GM19025 (cell line): Measurements from ENCODE around the gene DNAJC30.

Source experiments
- ATAC-seq: cut with Tn5 transposase; IDR thresholded peaks from one replicate; pipeline ENCODE4 v1.9.1; 2021; ENCODE audit warnings: mild to moderate bottlenecking, low read depth, moderate library complexity; ENCODE audit not compliant: unreplicated experiment

The DNAJC30 gene

DNA sequence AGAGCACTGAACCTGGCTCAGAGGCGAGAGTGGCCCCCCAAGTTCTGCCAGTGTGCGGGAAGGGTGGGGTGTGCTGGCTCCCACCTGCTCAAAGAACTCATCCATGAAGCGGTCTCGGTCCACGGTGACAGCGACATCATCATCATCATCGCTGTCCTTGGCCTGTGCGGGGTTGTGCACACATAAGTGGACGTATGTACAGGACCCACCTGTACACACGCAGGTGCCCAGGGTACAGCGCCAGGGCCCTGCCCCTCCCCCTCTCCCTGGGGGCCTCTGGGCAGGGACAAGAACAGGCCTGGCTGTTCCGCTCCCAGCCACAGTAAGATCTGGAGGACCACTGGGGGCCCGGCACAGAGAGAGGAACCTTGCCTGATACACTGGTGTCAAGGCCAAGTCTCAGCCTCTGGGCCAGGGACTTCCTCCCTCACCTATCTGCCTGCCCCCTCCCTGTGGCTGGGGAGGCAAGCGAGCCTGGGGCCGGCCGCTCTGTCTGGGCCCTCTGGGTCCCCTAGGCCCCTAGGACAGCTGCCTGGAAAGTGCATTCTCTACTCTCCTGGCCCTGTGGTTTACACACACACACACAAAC lies 25.8 kb upstream of the DNAJC30 start:
- ATAC-seq, result no peak

- no peak for ATAC-seq
Measured at GRCh38 chr7:73707045-73707631, 23.9 kb upstream of the DNAJC30 start.

DNA sequence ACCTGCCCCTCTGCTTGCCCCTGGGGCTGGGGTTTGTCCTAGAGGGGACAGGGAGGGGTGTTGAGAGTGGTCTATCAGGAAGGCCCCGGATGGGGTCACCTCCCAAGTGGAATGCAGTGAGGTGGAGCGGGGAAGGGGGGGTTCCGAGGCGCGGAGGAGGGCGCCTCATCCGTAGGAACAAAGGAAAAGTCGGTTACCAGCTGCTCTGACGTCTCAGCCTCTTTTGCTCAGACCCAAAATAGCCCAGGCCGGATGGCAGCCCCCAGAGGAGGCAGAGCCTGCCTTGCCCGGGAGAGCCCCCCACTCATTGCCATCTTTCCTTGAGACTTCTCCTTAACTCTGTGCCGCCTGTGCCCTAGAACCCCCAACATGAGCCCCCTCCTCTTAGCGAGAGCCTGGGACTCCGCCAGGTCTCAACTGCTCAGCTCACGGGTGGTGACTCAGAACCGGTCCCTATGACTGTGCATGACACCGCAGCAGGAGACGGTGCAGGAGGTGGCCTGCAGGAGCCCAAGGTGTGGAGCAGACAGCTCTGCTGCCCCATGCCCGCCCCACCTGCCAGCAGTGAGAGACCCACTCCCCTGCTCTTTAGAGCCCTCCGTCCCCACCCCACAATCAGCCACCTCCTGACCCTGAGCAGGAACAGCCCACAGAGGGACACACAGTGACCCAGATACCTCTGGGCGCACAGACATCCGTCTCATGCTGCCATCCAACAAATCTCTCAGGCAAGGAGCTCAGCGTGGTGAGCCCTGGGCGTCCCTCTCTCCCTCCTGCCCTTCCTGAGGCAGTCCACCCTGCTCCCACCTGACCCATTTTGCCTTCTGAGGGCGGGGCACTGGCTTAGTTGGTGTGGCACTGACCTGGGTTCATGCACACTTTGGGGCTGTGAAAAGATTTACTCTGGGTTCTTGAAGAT lies 23.1 kb upstream of the DNAJC30 start:
- no peak for ATAC-seq

- no peak for ATAC-seq
Measured at GRCh38 chr7:73705551-73705920, 22.3 kb upstream of the DNAJC30 start.

DNA sequence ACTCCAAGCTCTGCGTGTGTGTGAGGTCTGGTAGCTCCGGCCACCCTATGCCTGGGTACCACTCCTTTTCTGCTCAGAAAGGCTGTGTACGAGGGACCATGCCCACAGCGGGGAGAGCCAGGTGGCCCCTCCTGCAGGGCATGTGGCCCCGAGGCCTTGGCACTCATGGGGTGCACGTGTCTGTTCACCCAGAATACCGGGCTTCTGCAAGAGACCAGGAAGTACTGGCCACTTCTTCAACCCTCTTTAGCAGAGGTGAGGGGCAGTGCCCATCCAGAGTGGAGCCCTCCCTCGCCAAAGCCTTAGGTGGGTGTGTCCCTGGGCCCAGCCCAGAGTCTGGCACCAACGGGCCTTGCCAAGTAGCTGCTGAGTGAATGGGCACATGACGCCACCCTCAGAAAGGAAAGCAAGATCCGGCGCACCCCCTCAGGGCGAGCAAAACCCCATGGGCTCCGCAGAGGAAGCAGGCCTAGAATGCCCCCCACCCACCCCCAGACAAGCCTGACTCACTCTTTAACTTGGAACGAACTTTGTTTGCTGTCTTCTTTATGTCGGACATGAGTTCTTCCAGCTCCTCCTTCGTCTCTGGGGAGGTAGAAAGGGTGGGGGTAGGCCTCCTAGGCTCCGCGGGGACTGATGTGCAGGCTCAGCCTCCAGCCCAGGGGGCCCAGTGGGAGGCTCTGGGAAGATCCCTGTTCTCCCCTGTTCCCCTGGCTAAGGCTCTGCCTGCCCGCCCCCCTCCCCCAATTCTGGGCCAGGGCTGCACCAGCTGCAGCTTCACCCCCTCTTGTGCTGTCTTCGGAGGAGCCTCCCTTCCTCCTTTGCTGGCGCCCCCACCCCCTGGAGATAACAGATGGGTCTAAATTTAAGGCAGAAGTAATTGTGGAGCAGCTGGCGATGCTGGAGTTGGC lies 21.6 kb upstream of the DNAJC30 start:
- ATAC-seq, result no peak

DNA sequence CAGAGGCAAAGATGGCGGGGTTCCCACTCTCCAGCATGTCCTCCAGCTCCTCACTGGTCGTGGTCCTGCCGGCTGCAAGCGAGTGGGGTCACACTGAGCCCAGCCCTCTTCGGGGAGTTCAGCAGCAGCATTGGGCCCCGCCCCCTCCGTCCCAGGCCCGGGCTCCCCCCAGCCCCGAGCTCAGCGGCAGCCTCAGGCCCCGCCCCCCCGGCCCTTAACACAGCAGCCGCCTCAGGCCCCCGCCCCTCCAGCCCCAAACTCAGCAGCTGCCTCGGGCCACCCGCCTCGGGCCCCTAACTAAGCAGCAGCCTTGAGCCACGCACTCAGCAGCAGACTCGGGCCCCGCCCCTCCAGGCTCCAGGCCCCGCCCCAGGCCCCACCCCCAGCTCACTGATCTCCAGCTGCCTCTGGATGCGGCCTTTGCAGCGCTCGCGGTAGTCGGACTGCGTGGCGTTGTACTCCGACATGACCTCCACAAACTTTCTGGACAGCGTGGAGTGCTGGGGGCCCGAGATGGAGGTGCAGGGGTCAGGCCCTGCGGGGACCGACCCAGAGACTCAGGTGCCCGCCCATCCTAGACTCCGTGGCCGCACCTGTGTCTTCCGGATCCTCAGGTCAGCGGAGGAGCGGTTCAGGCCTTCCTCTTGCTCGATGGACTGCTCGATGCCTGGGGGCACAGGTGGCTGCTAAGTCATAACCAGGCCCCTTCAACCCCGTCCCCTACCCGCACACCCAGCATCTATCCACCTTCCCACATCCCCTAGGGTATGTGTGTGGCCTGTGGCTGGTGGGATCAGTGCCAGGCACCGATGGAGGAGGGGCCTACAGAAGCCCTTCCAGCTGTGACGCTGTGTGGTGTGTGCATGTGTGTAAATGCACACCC lies 20.7 kb upstream of the DNAJC30 start:
- ATAC-seq, result no peak

DNA sequence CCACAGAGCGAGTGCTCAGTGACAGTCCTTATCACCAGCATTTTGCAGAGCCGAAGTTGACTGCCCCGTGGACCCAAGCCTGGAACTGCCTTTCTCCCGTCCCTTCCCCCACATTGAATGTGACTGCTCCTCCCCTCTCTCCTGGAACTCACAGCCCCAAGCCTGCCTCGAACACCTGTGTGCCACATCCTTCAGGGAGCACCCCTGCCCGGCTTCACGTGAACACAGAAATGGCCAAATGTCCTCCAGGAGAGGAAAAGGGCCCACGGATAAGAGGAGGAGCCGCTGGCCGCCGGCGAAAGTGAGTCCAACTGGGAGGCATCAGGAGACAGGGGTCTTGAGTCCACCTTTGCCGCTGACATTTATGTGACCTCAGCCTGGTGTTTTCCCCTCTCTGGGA lies 20.0 kb upstream of the DNAJC30 start:
- ATAC-seq, result no peak

- ATAC-seq, result no peak
Measured at GRCh38 chr7:73702665-73703064, 19.4 kb upstream of the DNAJC30 start.

DNA sequence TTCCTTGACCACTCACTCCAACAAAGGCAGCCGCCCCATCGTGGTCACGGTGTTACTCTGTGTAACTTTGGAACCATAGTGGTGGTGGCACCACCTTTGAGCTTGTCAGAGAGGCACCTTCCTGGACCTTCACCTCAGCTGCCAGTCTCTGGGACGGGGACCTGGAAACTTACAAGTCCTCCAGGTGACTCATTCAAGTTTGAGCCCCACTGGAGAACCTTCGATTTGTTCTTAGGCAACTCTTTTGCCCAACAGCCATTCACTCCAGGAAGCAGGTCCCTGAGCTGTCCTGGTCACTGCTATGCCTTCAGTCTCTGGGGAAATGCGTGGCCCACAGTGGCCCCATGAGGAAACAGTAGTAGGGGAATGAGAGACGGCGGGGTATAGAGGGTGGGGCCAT lies 19.0 kb upstream of the DNAJC30 start:
- no peak for ATAC-seq

GRCh38 chr7:73701357-73701995 lies 18.2 kb upstream of the DNAJC30 start:
- no peak for ATAC-seq

DNA sequence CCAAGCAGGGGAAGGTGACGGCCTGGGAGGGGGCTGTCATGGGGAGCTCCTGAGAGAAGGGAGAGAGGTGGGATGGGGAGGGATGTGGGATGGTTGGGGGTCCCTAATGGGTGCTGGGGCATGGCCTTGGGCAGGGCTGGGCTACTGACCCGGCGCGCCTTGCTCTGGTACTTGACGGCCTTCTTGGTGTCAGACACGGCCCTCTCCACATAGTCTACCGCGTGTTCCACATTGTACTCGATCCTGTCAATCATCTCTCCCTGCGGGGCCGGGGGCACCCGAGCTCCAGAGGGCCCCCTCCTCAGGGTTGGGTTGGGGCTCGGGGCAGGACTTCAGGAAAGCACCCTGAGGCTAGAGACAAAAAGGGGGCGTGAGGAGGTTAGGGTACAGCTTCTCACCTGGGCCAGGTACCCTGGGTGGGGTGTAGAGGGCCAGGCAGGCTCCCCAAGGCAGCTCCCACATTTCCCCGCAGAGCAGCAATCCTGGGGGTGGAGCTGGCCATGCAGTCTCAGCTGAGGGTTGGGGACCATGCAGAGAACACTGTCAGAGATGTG lies 17.4 kb upstream of the DNAJC30 start:
- ATAC-seq, result no peak

DNA sequence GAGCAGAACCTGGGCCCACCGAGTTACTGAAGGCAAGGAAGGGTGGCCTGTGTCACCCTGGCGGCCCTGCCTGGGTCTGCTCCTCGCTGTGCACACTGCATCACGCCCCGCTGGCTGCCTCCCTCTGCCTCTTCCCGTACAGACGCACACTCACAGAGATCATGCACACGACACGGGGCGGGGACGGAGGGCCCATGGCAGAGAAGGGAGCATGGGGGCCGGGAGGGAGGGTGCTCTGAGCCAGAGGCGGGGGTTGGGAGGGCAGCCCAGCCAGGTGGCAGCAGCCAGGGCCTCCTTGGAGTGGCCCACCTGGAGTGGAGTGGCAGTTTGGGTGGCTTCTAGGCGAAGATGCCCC lies 16.8 kb upstream of the DNAJC30 start:
- ATAC-seq, result no peak

- ATAC-seq, result no peak
Measured at GRCh38 chr7:73699370-73700068, 16.3 kb upstream of the DNAJC30 start.

DNA sequence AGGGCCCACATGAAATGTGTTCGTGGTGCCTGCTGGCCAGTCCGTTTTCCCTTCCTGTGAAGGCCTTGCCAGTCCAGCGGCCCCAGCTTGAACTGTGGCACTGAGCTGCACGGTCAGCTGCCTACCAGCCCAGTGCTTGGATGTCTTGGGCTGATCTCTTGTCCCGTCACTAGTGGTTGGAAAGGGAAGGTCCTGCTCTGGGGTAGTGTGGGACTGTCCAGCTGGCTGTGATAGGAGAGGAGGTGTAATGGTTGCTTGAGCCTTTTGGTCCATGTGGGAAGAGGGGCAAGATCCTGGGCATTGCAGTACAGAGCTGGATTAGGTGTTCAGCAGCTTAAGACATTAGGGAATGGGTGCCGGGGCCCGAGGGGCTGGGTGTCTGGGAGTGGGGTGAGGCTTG lies 15.2 kb upstream of the DNAJC30 start:
- ATAC-seq, result no peak

DNA sequence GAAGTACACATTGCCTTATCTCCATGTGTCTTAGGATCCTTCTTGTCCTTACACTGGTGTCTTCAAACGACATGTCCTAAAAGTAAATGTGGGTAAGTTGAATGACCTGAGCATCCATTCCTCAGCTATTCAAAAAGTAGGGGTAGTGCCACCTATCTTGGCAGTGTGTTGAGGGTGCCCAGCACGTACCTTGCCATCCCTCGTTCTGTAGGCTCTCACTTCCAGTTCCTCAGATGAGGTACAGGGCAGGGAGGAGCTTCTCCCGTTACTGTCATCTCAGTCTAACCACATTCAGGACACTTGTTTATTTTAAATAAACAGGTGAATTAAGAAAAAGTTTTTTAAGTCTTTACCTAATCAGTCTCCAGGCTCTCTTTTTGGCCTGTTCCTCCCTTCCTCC lies 13.1 kb upstream of the DNAJC30 start:
- no peak for ATAC-seq

DNA sequence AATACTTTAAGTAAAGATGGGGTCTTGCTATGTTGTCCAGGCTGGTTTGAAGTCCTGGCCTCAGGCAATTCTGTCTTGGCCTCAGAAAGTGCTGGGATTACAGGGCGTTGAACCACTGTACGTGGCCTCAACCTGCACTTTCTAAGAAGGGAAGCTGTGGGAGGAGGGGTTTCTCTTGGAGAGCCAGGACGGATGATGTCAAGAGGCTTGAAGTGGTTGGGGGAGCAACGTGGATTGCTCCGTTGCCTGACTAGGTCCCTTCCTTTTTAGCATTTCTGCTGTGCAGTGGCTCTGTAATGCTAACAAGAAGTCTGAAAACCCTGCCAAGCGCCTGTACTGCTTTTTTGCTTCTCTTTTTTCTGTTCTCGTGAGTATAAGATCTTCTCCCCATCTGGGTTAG lies 7.4 kb upstream of the DNAJC30 start:
- ATAC-seq, result no peak

GRCh38 chr7:73688288-73688687 lies 5.0 kb upstream of the DNAJC30 start:
- no peak for ATAC-seq

- no peak for ATAC-seq
Measured at GRCh38 chr7:73685311-73685710, 2.1 kb upstream of the DNAJC30 start.
